Measurements from ENCODE around the gene TRIP10. TPM values are rescaled to one million over a fixed set of nuclear protein-coding genes. Genes with fewer than 3 reads are reported as not detected.
A peak's percentile ranks its signal among the peaks of the same experiment; 100 is the strongest.

Gene TRIP10
- total RNA-seq, 1 donor from 2014 or later, result 129 TPM

- ATAC-seq, result no peak
Observed at GRCh38 chr19:6711605-6712004, 27.9 kb upstream of the TRIP10 start.

- ATAC-seq, result no peak
Observed at GRCh38 chr19:6712231-6712630, 27.2 kb upstream of the TRIP10 start.

GRCh38 chr19:6712692-6713670 is 26.5 kb upstream of the TRIP10 start:
- no peak for ATAC-seq

DNA sequence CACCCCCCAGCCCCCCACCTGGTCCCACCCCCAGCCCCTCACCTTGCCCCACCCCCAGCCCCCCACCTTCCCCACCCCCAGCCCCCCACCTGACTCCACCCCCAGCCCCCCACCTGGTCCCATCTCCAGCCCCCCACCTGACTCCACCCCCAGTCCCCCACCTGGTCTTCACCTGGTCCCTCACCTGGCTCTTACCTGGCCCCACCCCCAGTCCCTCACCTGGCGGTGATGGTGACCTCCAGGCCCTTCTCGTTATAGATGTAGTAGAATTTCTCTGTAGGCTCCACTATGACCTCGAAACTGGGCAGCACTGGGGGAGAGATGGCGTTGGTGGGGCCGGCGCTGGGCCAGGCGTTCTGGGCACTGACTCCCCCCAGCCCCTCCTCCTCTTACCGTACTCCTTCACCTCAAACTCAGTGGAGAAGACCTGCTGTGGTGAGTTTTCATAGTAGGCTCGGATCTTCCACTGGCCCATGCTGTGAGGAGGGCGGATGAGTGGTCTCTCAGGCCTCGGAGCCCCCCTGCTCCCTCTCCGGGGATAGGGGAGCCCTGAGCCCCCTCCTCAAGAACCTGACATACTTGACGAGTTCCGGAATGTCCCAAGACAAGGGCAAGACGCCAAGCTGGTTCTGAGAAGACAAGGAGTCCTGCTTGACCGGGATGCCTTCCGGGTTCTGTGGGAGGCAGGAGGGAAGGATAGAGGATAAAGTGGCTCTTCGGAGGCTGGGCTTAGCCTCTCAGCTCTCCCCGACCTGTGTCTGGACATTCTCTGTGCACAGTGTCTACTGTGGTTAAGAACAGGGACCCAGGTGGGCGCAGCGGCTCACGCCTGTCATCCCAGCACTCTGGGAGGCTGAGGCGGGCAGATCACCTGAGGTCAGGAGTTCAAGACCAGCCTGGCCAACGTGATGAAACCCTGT is 25.4 kb upstream of the TRIP10 start:
- ATAC-seq, result no peak

- no peak for ATAC-seq
Observed at GRCh38 chr19:6714749-6715555, 24.5 kb upstream of the TRIP10 start.

DNA sequence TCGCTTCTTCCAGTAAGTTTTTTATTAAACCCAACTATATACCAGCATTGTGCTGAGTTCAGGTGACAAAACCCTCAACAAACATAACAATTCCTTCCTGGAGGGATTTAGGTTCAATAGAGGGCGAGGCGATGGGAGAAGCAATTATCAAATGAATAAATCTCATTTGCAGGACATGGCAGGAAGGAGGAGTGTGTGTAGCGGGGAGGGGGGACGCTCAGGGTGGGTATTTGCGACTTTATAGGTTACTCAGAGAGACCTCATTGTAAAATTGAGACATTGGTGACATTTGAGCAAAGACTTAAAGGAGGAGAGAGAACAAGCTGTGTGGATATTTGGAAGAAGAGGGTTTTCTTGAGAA is 22.9 kb upstream of the TRIP10 start:
- no peak for ATAC-seq

DNA sequence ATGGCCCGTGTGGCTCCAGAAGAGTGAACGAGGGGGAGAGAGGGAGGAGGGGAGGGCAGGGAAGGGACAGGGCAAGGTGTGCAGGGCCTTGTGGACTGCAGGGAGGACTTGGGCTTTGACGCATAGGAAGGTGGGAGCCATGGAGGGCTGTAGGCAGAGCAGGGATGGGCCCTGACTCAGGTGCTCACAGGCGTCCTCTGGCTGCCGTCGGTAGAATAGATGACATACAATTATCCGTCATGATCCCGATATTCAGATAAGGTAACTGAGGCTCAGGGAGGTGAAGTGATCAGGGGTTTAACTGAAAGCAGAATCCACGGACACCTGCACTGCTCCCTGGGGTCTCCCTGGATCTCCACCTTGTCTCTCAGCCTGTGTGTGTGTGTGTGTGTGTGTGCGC is 22.4 kb upstream of the TRIP10 start:
- no peak for ATAC-seq

GRCh38 chr19:6717441-6717971 is 22.0 kb upstream of the TRIP10 start:
- ATAC-seq, result no peak

DNA sequence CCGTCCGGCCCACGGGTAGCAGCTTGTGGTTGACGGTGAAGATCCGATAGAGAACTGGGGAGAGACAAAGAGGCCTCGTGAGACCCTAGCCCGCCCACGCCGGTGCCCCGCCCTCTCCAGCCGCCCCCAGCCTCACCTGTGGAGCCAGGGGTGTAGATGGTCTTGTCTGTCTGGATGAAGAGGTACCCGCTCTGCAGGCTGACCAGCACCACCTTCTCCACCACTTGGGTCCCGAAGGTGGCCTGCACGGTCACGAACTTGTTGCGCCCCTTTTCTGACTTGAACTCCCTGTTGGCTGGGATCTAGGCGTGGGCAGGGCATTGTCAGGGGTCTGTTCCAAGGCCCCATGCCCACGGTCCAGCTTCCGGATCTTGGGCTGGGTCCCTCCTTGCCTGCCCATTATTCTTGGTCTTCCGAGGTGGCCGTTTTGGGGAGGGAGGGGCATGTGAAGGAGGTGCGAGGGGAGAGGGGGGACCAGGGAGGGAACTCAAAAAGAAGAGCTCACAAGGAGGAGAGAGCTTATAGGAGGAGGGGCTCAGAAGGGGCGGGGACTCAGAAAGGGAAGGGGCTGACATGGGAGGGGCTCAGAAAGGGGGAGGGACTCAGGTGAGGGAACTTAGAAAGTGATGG is 21.3 kb upstream of the TRIP10 start:
- ATAC-seq, result no peak

DNA sequence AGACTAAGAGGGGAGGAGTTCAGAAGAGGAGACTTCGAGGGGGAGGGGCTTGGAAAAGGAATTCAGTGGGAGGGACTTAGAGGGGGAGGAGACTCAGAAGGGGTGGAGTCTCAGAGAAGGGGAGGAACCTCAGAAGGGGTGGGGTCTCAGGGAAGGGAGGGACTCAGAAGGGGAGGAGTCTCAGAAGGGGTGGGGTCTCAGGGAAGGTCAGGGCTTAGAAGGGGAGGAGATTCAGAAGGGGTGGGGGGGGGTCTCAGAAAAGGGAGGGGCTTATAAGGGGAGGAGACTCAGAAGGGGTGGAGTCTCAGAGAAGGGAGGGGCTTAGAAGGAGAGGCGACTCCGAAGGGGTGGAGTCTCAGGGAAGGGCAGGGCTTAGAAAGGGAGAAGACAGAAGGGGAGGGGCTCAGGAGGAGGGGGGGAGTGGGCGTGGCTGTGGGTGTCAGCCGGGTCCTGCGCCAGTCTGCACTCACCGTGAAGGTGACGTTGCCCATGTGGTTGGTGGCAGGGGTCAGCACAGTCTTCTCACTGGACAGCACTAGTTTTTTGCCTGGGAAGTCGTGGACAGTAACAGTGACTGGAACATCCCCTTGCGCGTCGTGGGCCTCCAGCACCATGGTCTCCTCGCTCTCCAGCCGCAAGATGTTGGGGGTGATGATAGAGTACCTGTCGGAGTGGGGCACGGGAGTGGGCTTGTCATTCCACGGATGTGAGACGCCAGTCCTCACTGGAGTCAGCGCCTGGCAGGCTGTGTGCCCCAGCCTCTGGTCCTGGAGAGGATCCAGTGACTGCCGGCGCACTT is 20.5 kb upstream of the TRIP10 start:
- peak; percentile 20 for ATAC-seq

DNA sequence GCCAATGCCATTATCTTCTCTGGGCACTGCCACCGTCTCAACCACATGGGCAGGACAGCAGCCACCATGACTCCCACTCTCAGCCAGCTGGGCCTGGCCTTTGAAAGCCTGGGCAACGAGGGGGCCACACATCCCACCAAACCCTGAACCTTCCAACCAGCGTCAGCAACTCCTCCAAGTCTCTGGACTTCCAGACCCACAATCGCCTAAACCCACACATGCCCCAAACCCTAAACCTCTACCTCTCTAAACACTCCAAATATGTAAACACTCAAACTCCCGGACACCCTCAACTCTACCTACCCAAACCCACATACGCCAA is 20.0 kb upstream of the TRIP10 start:
- ATAC-seq, result no peak

GRCh38 chr19:6719992-6720368 is 19.5 kb upstream of the TRIP10 start:
- ATAC-seq, result no peak

DNA sequence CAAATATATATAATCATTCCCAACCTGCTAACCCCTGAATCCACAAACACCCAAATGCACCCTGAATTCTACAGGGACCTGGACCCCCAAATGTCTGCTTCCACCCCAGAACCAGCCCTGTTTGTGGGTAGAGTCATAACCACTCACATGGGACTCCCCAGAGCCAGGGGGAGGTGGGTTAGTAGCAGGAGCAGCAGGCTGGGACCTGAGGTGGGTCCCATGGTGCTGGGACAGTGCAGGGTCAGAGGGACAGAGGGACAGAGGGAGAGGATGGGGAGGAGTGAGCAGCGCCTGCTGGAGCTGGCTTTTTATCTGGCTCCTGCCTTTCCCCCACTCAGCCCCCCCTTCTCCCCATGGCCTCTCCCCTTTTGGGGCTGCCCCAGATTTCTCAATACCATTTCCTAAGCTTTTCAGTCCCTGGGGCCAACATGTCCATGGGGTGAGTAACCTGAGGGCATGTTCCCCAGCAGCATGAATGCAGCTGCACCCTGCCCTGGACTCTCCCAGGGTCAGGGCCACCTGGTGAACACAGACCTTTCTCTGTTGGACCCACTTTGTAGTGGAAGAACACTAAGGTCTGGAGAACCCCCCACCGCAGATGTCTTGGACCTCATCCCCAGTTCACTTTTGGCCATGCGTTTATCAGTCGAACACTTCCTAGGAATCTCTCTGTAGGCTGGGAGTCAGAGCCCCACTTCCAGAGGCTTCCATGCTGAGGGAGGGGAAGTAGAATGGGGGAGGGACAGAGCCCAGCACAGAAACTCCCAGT is 18.9 kb upstream of the TRIP10 start, which contains the start of gene C3:
TSS of gene C3 (minus strand) at position 282 of the 769 bp plus-strand sequence. CDS start at position 221, 61 bp downstream.
- ATAC-seq, result peak; percentile 33

DNA sequence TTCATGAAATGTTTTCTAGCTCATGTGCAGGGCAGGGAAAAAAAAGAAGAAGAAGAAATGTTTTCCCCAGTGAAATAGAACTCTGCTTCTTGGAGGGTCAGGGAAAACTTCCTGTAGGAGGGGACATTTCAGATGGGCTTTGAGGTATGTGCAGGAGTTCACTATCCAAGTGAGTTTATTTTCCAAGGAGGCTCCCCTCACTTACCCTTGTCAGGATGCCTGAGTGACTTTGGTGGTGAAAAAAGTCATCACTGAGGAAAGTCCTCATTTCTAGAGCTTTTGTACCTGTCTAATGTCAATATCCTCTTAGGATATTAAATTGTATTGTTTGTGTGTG is 18.4 kb upstream of the TRIP10 start:
- no peak for ATAC-seq

DNA sequence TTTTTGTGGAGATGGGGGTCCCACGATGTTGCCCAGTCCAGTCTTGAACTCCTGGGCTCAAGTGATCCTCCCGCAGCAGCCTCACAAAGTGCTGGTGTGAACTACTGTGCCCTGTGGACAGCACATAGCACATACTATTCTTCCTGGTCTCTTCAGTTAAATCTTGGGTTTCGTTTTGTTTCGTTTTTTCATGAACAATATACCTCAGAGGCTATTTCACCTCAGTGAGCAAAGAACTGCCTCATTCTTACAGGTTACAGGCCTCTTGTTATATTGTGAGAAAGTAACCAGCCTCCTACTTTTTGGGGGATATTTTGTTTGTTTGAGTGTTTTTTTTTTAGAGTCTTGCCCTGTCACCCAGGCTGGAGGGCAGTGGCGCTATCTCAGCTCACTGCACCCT is 17.7 kb upstream of the TRIP10 start:
- no peak for ATAC-seq

DNA sequence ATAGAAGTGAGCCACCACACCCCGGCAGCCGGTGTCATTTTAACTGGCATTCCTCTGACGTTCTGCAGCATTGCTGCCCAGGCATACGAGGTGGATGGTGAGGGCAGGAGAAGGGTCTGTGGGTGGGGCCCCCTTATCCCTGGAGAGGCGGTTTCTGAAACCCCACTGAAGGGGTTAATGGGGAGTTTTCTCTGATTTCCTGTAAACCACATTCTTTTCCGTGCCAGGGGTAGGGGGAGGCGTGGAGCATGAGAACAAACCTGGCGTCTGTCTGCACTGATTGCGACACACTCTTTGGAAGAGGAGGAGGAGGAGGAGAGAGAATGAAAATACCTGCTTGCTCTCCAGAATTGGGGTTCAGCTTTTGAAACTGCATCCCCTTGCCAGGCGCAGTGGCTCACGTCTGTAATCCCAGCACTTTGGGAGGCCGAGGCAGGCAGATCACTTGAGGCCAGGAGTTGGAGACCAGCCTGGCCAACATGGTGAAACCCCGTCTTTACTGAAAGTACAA is 16.3 kb upstream of the TRIP10 start:
- no peak for ATAC-seq

GRCh38 chr19:6723738-6724137 is 15.7 kb upstream of the TRIP10 start:
- no peak for ATAC-seq

GRCh38 chr19:6724631-6725492 is 14.6 kb upstream of the TRIP10 start:
- ATAC-seq, result no peak
